B cell (primary cell): ENCODE data around the gene PHACTR3. TPM values are rescaled to one million over a fixed set of nuclear protein-coding genes. Genes with fewer than 3 reads are reported as not detected.

Experiments
- ATAC-seq: fragments of 200-7000 bp; cut with Tn5 transposase; one replicate; pipeline ENCODE4 v1.10.0; 2021; ENCODE audit warnings: low read depth, mild to moderate bottlenecking, moderate number of reproducible peaks, moderate library complexity
- CTCF ChIA-PET: fragments of 350-600 bp; sonication (Branson Sonifier 250); formaldehyde crosslinking; loops from one replicate; lab custom pipeline; 2021; ENCODE audit warnings: antibody characterized with exemption, inconsistent platforms; lab: Charles Lee
- POLR2A ChIA-PET: fragments of 350-600 bp; sonication (Branson Sonifier 250); formaldehyde crosslinking; loops from one replicate; lab custom pipeline; 2021; ENCODE audit warnings: antibody characterized with exemption; lab: Charles Lee
- DNase-seq: peaks from one replicate; pipeline ENCODE4 v3.0.0; 2013
- H2AFZ ChIP-seq: 2 replicates; pipeline ENCODE4 v1.6.1; 2012; ENCODE audit warnings: mild to moderate bottlenecking, low read depth, low read length; ENCODE audit not compliant: insufficient read depth, poor library complexity, severe bottlenecking
- H3K27ac ChIP-seq, 2 donors: 1 replicate in 1 of 2; 2 replicates in 1 of 2; pipeline ENCODE4 v1.5.1; 2012 to 2013; ENCODE audit warnings: low read length in 2 of 2, mild to moderate bottlenecking in 2 of 2, moderate library complexity in 1 of 2
- H3K27me3 ChIP-seq, 4 experiments: fragments of 200-600 bp in 1 of 4; sonication (generic) in 1 of 4; replicated peaks in 1 of 4; 1 replicate in 2 of 4; 2 replicates in 2 of 4; pipeline versions ENCODE4 v1.6.1 to v1.7.0; 2013 to 2016; ENCODE audit warnings: low read length in 3 of 4, mild to moderate bottlenecking in 2 of 4, mixed read lengths in 1 of 4, moderate library complexity in 1 of 4; ENCODE audit not compliant: insufficient read depth in 4 of 4, control insufficient read depth in 3 of 4; ENCODE audit errors: control extremely low read depth in 1 of 4
- H3K36me3 ChIP-seq, 2 experiments: replicated peaks in 1 of 2; 1 replicate in 1 of 2; 2 replicates in 1 of 2; pipeline versions ENCODE4 v1.6.1 to v1.7.1; 2013; ENCODE audit warnings: low read length in 1 of 2; ENCODE audit not compliant: insufficient read depth in 2 of 2, control insufficient read depth in 1 of 2; ENCODE audit errors: control extremely low read depth in 1 of 2, extremely low read depth in 1 of 2
- H3K4me1 ChIP-seq, 2 donors: fragments of 200-600 bp in 1 of 2; sonication (generic) in 1 of 2; 1 replicate in 1 of 2; 2 replicates in 1 of 2; pipeline versions ENCODE4 v1.5.1 to v1.6.1; 2013 to 2017; ENCODE audit warnings: low read length in 2 of 2; ENCODE audit not compliant: control insufficient read depth in 2 of 2, insufficient read depth in 2 of 2
- H3K4me2 ChIP-seq: replicated peaks from 2 replicates; pipeline ENCODE3; 2012; ENCODE audit warnings: mild to moderate bottlenecking, low read depth, low read length; ENCODE audit not compliant: poor library complexity, severe bottlenecking
- H3K4me3 ChIP-seq, 5 experiments: fragments of 200-600 bp in 1 of 5; sonication (generic) in 1 of 5; 1 replicate in 3 of 5; 2 replicates in 2 of 5; pipeline versions ENCODE4 v1.5.1 to v1.7.0; 2011 to 2016; ENCODE audit warnings: low read length in 4 of 5, mild to moderate bottlenecking in 4 of 5, low read depth in 2 of 5, control low read depth in 1 of 5, moderate library complexity in 1 of 5; ENCODE audit not compliant: insufficient read depth in 1 of 5; ENCODE audit errors: control extremely low read depth in 1 of 5, extremely low read depth in 1 of 5
- H3K79me2 ChIP-seq: fragments of 200-600 bp; sonication (generic); one replicate; pipeline ENCODE4 v1.6.0; 2016; ENCODE audit warnings: low read length; ENCODE audit not compliant: control insufficient read depth, insufficient read depth
- H3K9ac ChIP-seq: fragments of 200-600 bp; sonication (generic); 2 replicates; pipeline ENCODE4 v1.6.1; 2017; ENCODE audit warnings: mild to moderate bottlenecking, low read length, moderate library complexity
- H3K9me3 ChIP-seq, 3 donors: one replicate each; pipeline versions ENCODE4 v1.6.1 to v1.7.1; 2013; ENCODE audit warnings: low read length in 2 of 3; ENCODE audit not compliant: control insufficient read depth in 2 of 3, insufficient read depth in 1 of 3; ENCODE audit errors: control extremely low read depth in 1 of 3
- H4K20me1 ChIP-seq: 2 replicates; pipeline ENCODE4 v1.6.0; 2012; ENCODE audit warnings: mild to moderate bottlenecking, low read length; ENCODE audit not compliant: insufficient read depth, control insufficient read depth, poor library complexity, severe bottlenecking
- H3K27ac Mint-ChIP-seq: one replicate; pipeline ENCODE4 v1.8.0; 2021; ENCODE audit warnings: mixed read lengths
- H3K27me3 Mint-ChIP-seq: one replicate; pipeline ENCODE4 v1.8.0; 2021; ENCODE audit warnings: mixed read lengths
- H3K4me1 Mint-ChIP-seq: one replicate; pipeline ENCODE4 v1.8.0; 2021; ENCODE audit warnings: mixed read lengths
- H3K4me3 Mint-ChIP-seq: one replicate; pipeline ENCODE4 v1.8.0; 2021; ENCODE audit warnings: mixed read lengths
- H3K9me3 Mint-ChIP-seq: one replicate; pipeline ENCODE4 v1.8.0; 2022; ENCODE audit warnings: mixed read lengths; ENCODE audit not compliant: insufficient read depth
- EZH2 ChIP-seq: IDR thresholded peaks from 2 replicates; pipeline ENCODE4 v1.6.1; 2012; ENCODE audit warnings: borderline replicate concordance, low read depth, mild to moderate bottlenecking, moderate library complexity, low read length; ENCODE audit not compliant: insufficient read depth, poor library complexity, severe bottlenecking
- WGBS: methylation state at CpG from one replicate; pipeline ENCODE4 v1.1.5; 2013; ENCODE audit warnings: missing lambda C conversion rate; ENCODE audit not compliant: insufficient coverage; 5-methylcytosine and 5-hydroxymethylcytosine counted together
- intact Hi-C: fragments of 100-400 bp; cut with micrococcal nuclease; formaldehyde crosslinking; loops from one replicate; pipeline ENCODE4 v1.10.0; 2022
- polyA plus RNA-seq: library from polyadenylated mRNA; depleted of rRNA; stranded (reverse); fragments of >200 nt; gene quantifications from 2 replicates; pipeline ENCODE4 v1.2.3, GENCODE V29; 2012
- total RNA-seq, 2 donors: library from RNA; stranded (reverse); fragments of 120-200 nt in 1 of 2; gene quantifications; 1 replicate in 1 of 2; 2 replicates in 1 of 2; pipeline versions ENCODE4 v1.2.3 to v1.2.4, GENCODE V29; 2013 to 2022
- TF ChIP-seq, protein P1 (sequence below): fragments of 200-600 bp; IDR thresholded peaks from one replicate; pipeline ENCODE4 v1.8.0; 2022; ENCODE audit warnings: antibody characterized with exemption, mild to moderate bottlenecking

Gene PHACTR3
- total and polyA plus RNA-seq, 2 donors (not counting 1 experiment from before 2014, with no cell fraction given): not detected

- H3K4me3 Mint-ChIP-seq: no peak overlapping the region
- H3K9me3 ChIP-seq: peaks cover 0 to 7% (median 0%) of the 10 kb centered on the region in 3 donors
- no peak for DNase-seq
- H3K4me1 Mint-ChIP-seq: no peaks in the 10 kb centered on the region
- intact Hi-C loops: no loop called here
- 88% methylated on average over 6 of the region's 9 CpGs for WGBS
- H3K27me3 ChIP-seq: peaks cover 0 to 2% (median 0%) of the 10 kb centered on the region in 4 experiments
- H3K36me3 ChIP-seq: no peaks in the 10 kb centered on the region
- H3K27ac ChIP-seq: no peak overlapping the region
- no peak overlapping the region for H3K4me2 ChIP-seq
- ChIA-PET CTCF (no interaction called here), POLR2A (no interaction called here)
- no peak for ATAC-seq
- TF ChIP-seq, protein P1, sequence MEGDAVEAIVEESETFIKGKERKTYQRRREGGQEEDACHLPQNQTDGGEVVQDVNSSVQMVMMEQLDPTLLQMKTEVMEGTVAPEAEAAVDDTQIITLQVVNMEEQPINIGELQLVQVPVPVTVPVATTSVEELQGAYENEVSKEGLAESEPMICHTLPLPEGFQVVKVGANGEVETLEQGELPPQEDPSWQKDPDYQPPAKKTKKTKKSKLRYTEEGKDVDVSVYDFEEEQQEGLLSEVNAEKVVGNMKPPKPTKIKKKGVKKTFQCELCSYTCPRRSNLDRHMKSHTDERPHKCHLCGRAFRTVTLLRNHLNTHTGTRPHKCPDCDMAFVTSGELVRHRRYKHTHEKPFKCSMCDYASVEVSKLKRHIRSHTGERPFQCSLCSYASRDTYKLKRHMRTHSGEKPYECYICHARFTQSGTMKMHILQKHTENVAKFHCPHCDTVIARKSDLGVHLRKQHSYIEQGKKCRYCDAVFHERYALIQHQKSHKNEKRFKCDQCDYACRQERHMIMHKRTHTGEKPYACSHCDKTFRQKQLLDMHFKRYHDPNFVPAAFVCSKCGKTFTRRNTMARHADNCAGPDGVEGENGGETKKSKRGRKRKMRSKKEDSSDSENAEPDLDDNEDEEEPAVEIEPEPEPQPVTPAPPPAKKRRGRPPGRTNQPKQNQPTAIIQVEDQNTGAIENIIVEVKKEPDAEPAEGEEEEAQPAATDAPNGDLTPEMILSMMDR: no peak
- no peak for TF ChIP-seq EZH2
- no peaks in the 10 kb centered on the region for H4K20me1 ChIP-seq
- H3K27me3 Mint-ChIP-seq: peaks cover 7% of the 10 kb centered on the region
- H3K9ac ChIP-seq: no peak overlapping the region
- H3K79me2 ChIP-seq: no peaks in the 10 kb centered on the region
- H3K27ac Mint-ChIP-seq: no peak overlapping the region
- H3K4me3 ChIP-seq: no peak overlapping the region
- H3K9me3 Mint-ChIP-seq: no peaks in the 10 kb centered on the region
- no peaks in the 10 kb centered on the region for H3K4me1 ChIP-seq
- no peak overlapping the region for H2AFZ ChIP-seq
Observed at GRCh38 chr20:59823030-59823423, 218.7 kb downstream of the PHACTR3 start.

- H3K4me1 ChIP-seq: no peaks in the 10 kb centered on the region
- CTCF ChIA-PET: no interaction called here
- ATAC-seq: no peak
Observed at GRCh38 chr20:59823491-59824259, 219.3 kb downstream of the PHACTR3 start.

More at GRCh38 chr20:59823491-59824259, 219.3 kb downstream of the PHACTR3 start:
- Histone ChIP-seq H3K36me3 (no peaks in the 10 kb centered on the region), H3K27ac (no peak overlapping the region), H3K9me3 (peaks cover 0 to 7% (median 0%) of the 10 kb centered on the region in 3 donors), H2AFZ (no peak overlapping the region), H3K9ac (no peak overlapping the region), H4K20me1 (no peaks in the 10 kb centered on the region), H3K4me3 (no peak overlapping the region), H3K79me2 (no peaks in the 10 kb centered on the region), H3K4me2 (no peak overlapping the region), H3K27me3 (peaks cover 0 to 2% (median 0%) of the 10 kb centered on the region in 4 experiments)
- H3K4me1 Mint-ChIP-seq: no peaks in the 10 kb centered on the region
- POLR2A ChIA-PET: no interaction called here
- no peaks in the 10 kb centered on the region for H3K9me3 Mint-ChIP-seq
- H3K27ac Mint-ChIP-seq: no peak overlapping the region
- DNase-seq: no peak
- 93% methylated on average over 3 of the region's 8 CpGs for WGBS
- TF ChIP-seq, protein P1: no peak
- H3K4me3 Mint-ChIP-seq: no peak overlapping the region
- intact Hi-C loops: no loop called here
- H3K27me3 Mint-ChIP-seq: peaks cover 12% of the 10 kb centered on the region
